MM.1S (cell line): ENCODE measurements around the gene JPH3.

Experiments
- EZH2 ChIP-seq: fragments of 300-600 bp; sonication (generic); optimal IDR thresholded peaks from 2 replicates; pipeline ENCODE3; 2017; ENCODE audit warnings: low read depth, mild to moderate bottlenecking, antibody characterized with exemption, low read length, mixed read lengths
- TF ChIP-seq, protein P1 (sequence below): fragments of 300-600 bp; sonication (generic); IDR thresholded peaks from 2 replicates; pipeline ENCODE4 v1.5.1; 2016; ENCODE audit warnings: antibody characterized with exemption, low read length, mixed read lengths

DNA sequence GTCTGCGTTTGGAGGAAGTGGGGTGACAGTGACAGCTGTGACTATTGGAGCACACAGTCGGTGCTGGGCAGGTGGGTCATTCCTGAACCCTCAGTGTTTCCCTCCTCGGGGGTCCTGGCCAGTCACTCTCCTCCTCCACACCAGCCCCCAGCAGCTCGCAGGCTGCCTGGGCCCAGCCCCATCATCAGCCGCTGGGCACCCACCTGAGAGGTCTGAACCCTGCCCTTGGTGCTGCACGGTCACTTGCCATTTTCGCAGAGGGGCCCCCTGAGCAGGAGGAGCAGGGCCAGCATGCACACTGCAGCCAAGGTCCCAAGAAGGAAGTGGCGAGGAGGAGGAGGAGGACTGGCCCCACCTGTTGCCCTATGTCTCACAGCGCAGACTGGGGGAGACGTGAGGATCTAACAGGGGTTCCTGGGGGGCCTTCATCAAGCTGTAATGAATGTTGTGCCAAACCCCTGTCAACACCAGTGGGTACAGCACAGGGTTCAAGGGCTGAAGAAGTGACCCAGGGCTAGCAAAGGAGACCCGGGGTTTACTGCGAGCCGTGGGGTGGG lies 23.0 kb downstream of the JPH3 start:
- TF ChIP-seq, protein P1, sequence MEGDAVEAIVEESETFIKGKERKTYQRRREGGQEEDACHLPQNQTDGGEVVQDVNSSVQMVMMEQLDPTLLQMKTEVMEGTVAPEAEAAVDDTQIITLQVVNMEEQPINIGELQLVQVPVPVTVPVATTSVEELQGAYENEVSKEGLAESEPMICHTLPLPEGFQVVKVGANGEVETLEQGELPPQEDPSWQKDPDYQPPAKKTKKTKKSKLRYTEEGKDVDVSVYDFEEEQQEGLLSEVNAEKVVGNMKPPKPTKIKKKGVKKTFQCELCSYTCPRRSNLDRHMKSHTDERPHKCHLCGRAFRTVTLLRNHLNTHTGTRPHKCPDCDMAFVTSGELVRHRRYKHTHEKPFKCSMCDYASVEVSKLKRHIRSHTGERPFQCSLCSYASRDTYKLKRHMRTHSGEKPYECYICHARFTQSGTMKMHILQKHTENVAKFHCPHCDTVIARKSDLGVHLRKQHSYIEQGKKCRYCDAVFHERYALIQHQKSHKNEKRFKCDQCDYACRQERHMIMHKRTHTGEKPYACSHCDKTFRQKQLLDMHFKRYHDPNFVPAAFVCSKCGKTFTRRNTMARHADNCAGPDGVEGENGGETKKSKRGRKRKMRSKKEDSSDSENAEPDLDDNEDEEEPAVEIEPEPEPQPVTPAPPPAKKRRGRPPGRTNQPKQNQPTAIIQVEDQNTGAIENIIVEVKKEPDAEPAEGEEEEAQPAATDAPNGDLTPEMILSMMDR, result no peak
- no peak for TF ChIP-seq EZH2
